ACC112 (cell line): ENCODE data around the gene EZH2.

Experiments
- H2AFZ ChIP-seq: fragments of 200-600 bp; sonication (generic); one replicate; pipeline ENCODE4 v1.6.0; 2017; ENCODE audit warnings: antibody characterized with exemption, low read length; ENCODE audit not compliant: unreplicated experiment
- H3K27ac ChIP-seq: fragments of 200-600 bp; sonication (generic); 2 replicates; pipeline ENCODE4 v1.5.1; 2014; ENCODE audit warnings: low read depth, mild to moderate bottlenecking, antibody characterized with exemption, low read length, moderate library complexity
- H3K27me3 ChIP-seq: fragments of 200-600 bp; sonication (generic); 2 replicates; pipeline ENCODE4 v1.6.1; 2014; ENCODE audit warnings: mild to moderate bottlenecking, antibody characterized with exemption, low read length, moderate library complexity, mixed read lengths; ENCODE audit not compliant: insufficient read depth
- H3K36me3 ChIP-seq: fragments of 200-600 bp; sonication (generic); 2 replicates; pipeline ENCODE4 v1.6.1; 2016; ENCODE audit warnings: mild to moderate bottlenecking, antibody characterized with exemption, low read length, moderate library complexity, mixed read lengths; ENCODE audit not compliant: insufficient read depth
- H3K4me1 ChIP-seq: fragments of 200-600 bp; sonication (generic); one replicate; pipeline ENCODE4 v1.6.1; 2016; ENCODE audit warnings: low read length, mixed read lengths; ENCODE audit not compliant: insufficient read depth, unreplicated experiment, control insufficient read depth
- H3K4me3 ChIP-seq: fragments of 200-600 bp; sonication (generic); 2 replicates; pipeline ENCODE4 v1.5.1; 2014; ENCODE audit warnings: mild to moderate bottlenecking, low read depth, low read length
- H3K79me2 ChIP-seq: fragments of 200-600 bp; sonication (generic); one replicate; pipeline ENCODE4 v1.6.0; 2016; ENCODE audit warnings: low read length; ENCODE audit not compliant: control insufficient read depth, unreplicated experiment, insufficient read depth

EZH2 gene

GRCh38 chr7:148901178-148901577, 17.1 kb upstream of the EZH2 start:
- Histone ChIP-seq H3K27ac (no peak overlapping the region), H3K4me1 (no peaks in the 10 kb centered on the region), H3K36me3 (no peaks in the 10 kb centered on the region), H3K4me3 (no peak overlapping the region), H3K27me3 (0 out of 2 replicates have a peak, but pooled peaks cover 6% of the 10 kb centered on the region), H3K79me2 (no peaks in the 10 kb centered on the region), H2AFZ (no peak overlapping the region)

GRCh38 chr7:148898845-148899484, 14.9 kb upstream of the EZH2 start:
- no peak overlapping the region for H2AFZ ChIP-seq

GRCh38 chr7:148894591-148894990, 10.5 kb upstream of the EZH2 start:
- Histone ChIP-seq H3K36me3 (no peaks in the 10 kb centered on the region), H3K27me3 (no peaks in the 10 kb centered on the region), H3K27ac (no peak overlapping the region), H3K4me1 (no peaks in the 10 kb centered on the region), H3K4me3 (no peak overlapping the region), H2AFZ (no peak overlapping the region), H3K79me2 (no peaks in the 10 kb centered on the region)

More at GRCh38 chr7:148898845-148899484, 14.9 kb upstream of the EZH2 start:
- Histone ChIP-seq H3K4me3 (no peak overlapping the region), H3K4me1 (no peaks in the 10 kb centered on the region), H3K27me3 (no peaks in the 10 kb centered on the region), H3K27ac (no peak overlapping the region), H3K36me3 (no peaks in the 10 kb centered on the region), H3K79me2 (no peaks in the 10 kb centered on the region)

GRCh38 chr7:148893071-148893470, 9.0 kb upstream of the EZH2 start:
- Histone ChIP-seq H3K27ac (no peak overlapping the region), H2AFZ (no peak overlapping the region), H3K79me2 (no peaks in the 10 kb centered on the region), H3K4me1 (no peaks in the 10 kb centered on the region), H3K4me3 (no peak overlapping the region), H3K27me3 (no peaks in the 10 kb centered on the region), H3K36me3 (no peaks in the 10 kb centered on the region)

- Histone ChIP-seq H3K27me3 (no peaks in the 10 kb centered on the region), H3K36me3 (no peaks in the 10 kb centered on the region), H2AFZ (no peak overlapping the region), H3K4me1 (no peaks in the 10 kb centered on the region), H3K27ac (no peak overlapping the region), H3K79me2 (peaks cover 2% of the 10 kb centered on the region), H3K4me3 (no peak overlapping the region)
Observed at GRCh38 chr7:148888300-148888699, 4.2 kb upstream of the EZH2 start.

- Histone ChIP-seq H3K27ac (no peak overlapping the region), H3K4me1 (peaks cover 6% of the 10 kb centered on the region), H3K79me2 (peaks cover 15% of the 10 kb centered on the region), H3K4me3 (no peak overlapping the region), H3K27me3 (no peaks in the 10 kb centered on the region), H3K36me3 (no peaks in the 10 kb centered on the region), H2AFZ (no peak overlapping the region)
Observed at GRCh38 chr7:148886844-148887243, 2.8 kb upstream of the EZH2 start.

- Histone ChIP-seq H3K4me1 (peaks cover 6% of the 10 kb centered on the region), H3K4me3 (peak overlapping the region; percentile 94), H3K79me2 (peaks cover 33% of the 10 kb centered on the region), H3K27ac (peak overlapping the region; percentile 72), H3K36me3 (no peaks in the 10 kb centered on the region), H2AFZ (peak overlapping the region; percentile 79), H3K27me3 (no peaks in the 10 kb centered on the region)
Observed at GRCh38 chr7:148884299-148885022, 370 bp upstream of the EZH2 start.

GRCh38 chr7:148883266-148884048, 634 bp downstream of the EZH2 start:
- H3K27me3 ChIP-seq = no peaks in the 10 kb centered on the region
- peaks cover 34% of the 10 kb centered on the region for H3K79me2 ChIP-seq
- H3K36me3 ChIP-seq = no peaks in the 10 kb centered on the region
- peak overlapping the region; percentile 8; the same call in 1 of the 2 replicates for H3K27ac ChIP-seq
- peak overlapping the region; percentile 94 for H3K4me3 ChIP-seq
- H3K4me1 ChIP-seq = peaks cover 6% of the 10 kb centered on the region
- H2AFZ ChIP-seq = peak overlapping the region; percentile 79

- Histone ChIP-seq H3K36me3 (no peaks in the 10 kb centered on the region), H3K4me3 (peak overlapping the region; percentile 94), H2AFZ (peak overlapping the region; percentile 59), H3K27ac (peak overlapping the region; percentile 8; the same call in 1 of the 2 replicates), H3K79me2 (peaks cover 39% of the 10 kb centered on the region), H3K27me3 (no peaks in the 10 kb centered on the region), H3K4me1 (peaks cover 6% of the 10 kb centered on the region)
Observed at GRCh38 chr7:148882841-148883265, 1.2 kb downstream of the EZH2 start.

GRCh38 chr7:148882192-148882591, 1.9 kb downstream of the EZH2 start:
- Histone ChIP-seq H3K27ac (no peak overlapping the region), H3K4me3 (peak overlapping the region; percentile 94), H3K4me1 (peaks cover 6% of the 10 kb centered on the region), H3K79me2 (peaks cover 46% of the 10 kb centered on the region), H2AFZ (no peak overlapping the region), H3K27me3 (no peaks in the 10 kb centered on the region), H3K36me3 (no peaks in the 10 kb centered on the region)
